Stimulated activated naive CD8-positive, alpha-beta T cell treated with anti-CD3 and anti-CD28 coated beads, Interleukin-15, Interleukin-2, amounts not matched to agents 100 ng/mL and 50 ng/mL, for 24 hours (primary cell): Measurements from ENCODE around the gene COL18A1.

Source experiments
- H3K27ac Mint-ChIP-seq: one replicate; pipeline ENCODE4 v1.8.0; 2021; ENCODE audit warnings: mild to moderate bottlenecking, mixed read lengths
- H3K27me3 Mint-ChIP-seq: one replicate; pipeline ENCODE4 v1.8.0; 2021; ENCODE audit warnings: mixed read lengths
- H3K36me3 Mint-ChIP-seq: one replicate; pipeline ENCODE4 v1.8.0; 2021; ENCODE audit warnings: low read depth, mixed read lengths
- H3K4me1 Mint-ChIP-seq: one replicate; pipeline ENCODE4 v1.8.0; 2021; ENCODE audit warnings: low read depth, mixed read lengths
- H3K4me3 Mint-ChIP-seq: one replicate; pipeline ENCODE4 v1.8.0; 2021; ENCODE audit warnings: mild to moderate bottlenecking, mixed read lengths
- H3K9me3 Mint-ChIP-seq: one replicate; pipeline ENCODE4 v1.8.0; 2021; ENCODE audit warnings: mixed read lengths

Gene COL18A1

DNA sequence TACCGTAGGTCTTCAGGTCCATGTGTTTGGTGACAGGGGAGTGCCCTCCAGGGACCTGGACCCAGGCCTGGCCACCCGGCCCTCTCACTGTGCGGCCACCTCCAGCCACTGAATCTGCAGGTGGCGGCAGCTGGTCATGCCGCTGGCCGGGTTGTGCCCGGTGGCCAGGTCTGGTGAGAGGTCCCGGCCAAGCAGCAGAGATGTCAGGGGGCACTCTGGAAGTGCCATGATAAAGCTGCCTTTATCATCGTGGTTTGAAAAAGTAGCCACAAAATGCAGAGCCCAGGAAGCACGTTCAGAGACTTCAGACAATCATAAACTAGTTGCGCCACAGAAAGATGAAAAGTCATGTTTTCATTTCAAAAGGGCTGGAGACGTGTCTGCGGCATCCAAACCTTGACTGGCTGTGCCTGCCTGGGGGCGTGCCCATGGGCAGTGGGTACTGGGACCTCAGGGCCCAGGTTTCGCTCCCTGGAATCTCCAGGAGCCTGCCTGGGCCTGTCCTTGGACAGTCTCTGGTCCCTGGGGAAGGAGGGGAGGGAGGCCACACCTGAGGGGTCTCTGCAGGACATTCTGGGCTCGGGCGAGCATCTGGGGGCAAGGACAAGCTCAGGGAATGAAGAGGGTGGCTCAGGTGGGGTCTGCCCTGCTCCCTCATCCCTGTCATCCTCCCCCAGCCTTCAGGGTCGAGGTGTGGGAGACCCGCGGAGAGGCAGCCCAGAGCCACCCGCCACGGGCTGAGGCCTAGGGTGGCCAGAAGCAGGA lies 44.9 kb downstream of the COL18A1 start:
- Mint-ChIP-seq H3K27ac (no peak overlapping the region), H3K9me3 (peaks cover 9% of the 10 kb centered on the region), H3K27me3 (peaks cover 23% of the 10 kb centered on the region), H3K4me1 (peaks cover 8% of the 10 kb centered on the region), H3K36me3 (no peaks in the 10 kb centered on the region), H3K4me3 (no peak overlapping the region)

DNA sequence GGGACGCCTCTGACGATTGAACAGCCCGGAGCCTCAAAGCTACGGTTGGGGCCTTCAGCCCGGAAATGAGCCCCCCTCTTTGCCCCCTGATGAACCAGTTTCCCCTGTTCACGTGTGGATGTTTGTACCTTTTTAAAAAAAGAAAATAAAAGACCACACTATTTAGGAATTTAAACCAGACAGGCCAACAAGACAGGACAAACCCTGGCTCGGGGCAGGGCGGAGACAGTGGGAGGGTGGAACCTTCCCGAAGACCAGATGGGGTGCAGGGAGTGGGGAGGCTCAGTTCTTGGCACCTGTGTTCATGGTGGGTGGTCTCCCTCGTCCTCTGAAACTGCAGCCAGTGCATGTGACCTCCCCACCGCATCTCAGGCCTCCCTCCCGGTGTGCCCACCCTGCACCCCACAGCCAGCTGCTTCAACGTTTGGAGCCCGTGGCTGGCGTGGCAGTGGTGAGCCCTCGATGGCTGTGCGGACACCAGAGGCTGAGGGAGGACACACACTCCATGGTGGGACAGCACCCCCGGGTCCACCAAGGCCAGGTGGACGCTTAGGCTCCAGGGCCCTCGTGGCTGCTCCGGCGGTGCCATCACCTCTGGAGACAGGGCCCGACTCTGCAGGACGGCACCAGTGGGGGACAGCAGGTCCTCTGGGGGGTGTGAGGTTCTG lies 45.6 kb downstream of the COL18A1 start:
- H3K27ac Mint-ChIP-seq, result no peak overlapping the region
- H3K36me3 Mint-ChIP-seq, result no peaks in the 10 kb centered on the region
- no peak overlapping the region for H3K4me3 Mint-ChIP-seq
- peaks cover 16% of the 10 kb centered on the region for H3K27me3 Mint-ChIP-seq
- peaks cover 9% of the 10 kb centered on the region for H3K9me3 Mint-ChIP-seq
- H3K4me1 Mint-ChIP-seq, result peaks cover 2% of the 10 kb centered on the region

DNA sequence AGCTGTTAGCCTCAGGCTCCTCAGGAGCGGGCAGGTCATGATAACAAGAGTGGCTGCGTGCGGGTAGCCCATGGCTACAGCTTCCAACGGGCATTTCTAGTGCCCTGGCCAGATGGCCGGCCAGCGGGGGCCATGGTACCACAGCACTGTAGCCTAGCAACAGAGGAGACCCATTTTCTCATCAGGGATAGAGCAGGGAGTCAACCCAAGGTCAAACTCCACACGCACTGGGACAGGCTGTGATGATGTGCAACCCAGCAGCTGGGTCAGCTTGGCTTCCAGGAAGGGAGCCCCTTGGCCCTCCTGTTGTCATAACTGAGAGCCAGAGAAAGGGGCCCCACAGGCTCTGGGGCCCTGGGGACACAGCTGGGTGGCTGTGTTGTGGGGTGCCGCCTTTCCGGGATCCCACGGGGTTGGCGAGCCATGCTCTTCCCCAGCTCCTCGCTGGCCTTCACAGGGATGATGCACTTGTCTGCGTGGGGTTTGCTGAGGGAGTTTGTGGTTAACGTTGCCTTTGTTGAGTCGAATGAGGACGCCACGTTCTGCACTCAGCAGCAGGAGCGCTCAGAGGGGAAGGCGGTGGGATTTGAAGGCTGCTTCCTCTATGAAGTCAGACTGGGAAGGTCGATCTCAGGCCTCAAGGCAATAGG lies 46.3 kb downstream of the COL18A1 start:
- Mint-ChIP-seq H3K27ac (no peak overlapping the region), H3K4me1 (no peaks in the 10 kb centered on the region), H3K27me3 (peaks cover 11% of the 10 kb centered on the region), H3K36me3 (no peaks in the 10 kb centered on the region), H3K9me3 (peaks cover 7% of the 10 kb centered on the region), H3K4me3 (no peak overlapping the region)

DNA sequence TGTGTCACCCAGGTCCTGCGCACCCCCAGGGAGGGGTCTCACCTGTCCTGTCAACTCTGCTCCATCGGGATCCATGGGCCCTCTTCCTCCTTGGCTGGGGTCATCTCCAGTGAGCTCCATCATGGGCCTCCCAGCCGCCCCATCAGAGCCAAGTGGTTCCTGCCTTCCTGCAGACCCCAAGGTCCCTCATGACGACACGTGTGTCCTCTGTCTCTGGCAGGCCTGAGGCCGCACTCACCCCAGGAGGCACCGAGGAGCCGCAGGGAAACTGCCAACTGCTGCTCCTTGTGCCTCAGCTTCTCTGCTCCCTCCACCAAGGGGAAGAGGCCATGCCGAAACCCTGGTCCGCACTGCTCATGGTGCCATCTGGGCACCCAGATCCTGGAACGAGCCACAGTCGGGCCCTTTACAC lies 46.8 kb downstream of the COL18A1 start:
- H3K27ac Mint-ChIP-seq, result no peak overlapping the region
- no peak overlapping the region for H3K4me3 Mint-ChIP-seq
- no peaks in the 10 kb centered on the region for H3K36me3 Mint-ChIP-seq
- peaks cover 6% of the 10 kb centered on the region for H3K9me3 Mint-ChIP-seq
- no peaks in the 10 kb centered on the region for H3K4me1 Mint-ChIP-seq
- peaks cover 9% of the 10 kb centered on the region for H3K27me3 Mint-ChIP-seq

DNA sequence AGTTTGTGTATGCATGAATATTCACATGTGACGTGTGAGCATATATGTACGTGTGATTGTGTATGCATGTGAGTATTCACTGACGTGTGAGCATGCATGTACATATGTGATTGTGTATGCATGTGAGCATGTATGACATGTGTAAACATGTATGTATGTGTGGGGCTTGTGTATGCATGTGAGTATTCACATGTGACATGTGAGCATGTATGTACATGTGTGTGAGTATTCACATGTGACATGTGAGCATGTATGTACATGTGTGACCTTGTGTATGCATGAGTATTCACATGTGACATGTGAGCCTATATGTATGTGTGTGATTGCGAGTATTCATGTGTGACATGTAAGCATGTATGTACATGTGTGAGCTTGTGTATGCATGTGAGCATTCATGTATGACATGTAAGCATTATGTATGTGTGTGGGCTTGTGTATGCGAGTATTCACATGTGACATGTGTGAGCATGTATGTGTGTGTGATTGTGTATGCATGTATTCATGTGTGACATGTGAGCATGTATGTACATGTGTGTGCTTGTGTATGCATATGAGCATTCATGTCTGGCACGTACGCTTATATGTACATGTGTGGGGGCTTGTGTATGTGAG lies 47.8 kb downstream of the COL18A1 start:
- Mint-ChIP-seq H3K4me1 (no peaks in the 10 kb centered on the region), H3K36me3 (no peaks in the 10 kb centered on the region), H3K9me3 (peaks cover 6% of the 10 kb centered on the region), H3K4me3 (no peak overlapping the region), H3K27me3 (peaks cover 5% of the 10 kb centered on the region), H3K27ac (no peak overlapping the region)

DNA sequence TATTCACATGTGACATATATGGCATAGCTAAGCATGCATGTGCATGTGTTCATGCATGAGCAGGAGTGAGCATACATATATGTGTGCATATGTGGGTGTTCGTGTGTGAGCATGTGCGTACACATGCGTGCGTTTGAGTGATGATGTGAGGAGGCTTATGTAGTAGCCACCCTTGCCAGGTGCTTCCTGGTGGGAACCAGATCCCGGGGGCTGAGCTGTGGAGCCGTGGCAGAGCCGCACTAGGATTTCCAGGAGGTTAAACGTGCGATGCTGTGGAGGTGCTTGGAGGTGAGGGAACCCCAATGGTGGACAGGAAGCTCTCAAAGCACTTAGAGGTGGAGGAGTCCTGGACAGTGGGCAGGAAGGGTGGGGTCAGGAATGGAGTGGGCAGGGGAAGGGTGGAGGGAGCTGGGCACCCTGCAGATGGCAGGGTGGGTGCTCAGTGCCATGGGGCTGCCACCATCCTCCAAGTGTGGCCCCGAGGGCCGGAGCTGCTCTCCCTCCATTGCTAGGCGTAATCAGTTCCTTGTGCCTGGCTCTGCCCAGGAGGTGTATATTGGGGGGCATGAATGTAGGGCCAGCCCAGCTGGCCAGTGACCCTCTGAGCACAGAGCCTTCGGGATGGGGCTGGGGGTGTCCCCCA lies 48.5 kb downstream of the COL18A1 start:
- Mint-ChIP-seq H3K4me1 (no peaks in the 10 kb centered on the region), H3K4me3 (no peak overlapping the region), H3K27me3 (no peaks in the 10 kb centered on the region), H3K36me3 (no peaks in the 10 kb centered on the region), H3K9me3 (peaks cover 6% of the 10 kb centered on the region), H3K27ac (no peak overlapping the region)

DNA sequence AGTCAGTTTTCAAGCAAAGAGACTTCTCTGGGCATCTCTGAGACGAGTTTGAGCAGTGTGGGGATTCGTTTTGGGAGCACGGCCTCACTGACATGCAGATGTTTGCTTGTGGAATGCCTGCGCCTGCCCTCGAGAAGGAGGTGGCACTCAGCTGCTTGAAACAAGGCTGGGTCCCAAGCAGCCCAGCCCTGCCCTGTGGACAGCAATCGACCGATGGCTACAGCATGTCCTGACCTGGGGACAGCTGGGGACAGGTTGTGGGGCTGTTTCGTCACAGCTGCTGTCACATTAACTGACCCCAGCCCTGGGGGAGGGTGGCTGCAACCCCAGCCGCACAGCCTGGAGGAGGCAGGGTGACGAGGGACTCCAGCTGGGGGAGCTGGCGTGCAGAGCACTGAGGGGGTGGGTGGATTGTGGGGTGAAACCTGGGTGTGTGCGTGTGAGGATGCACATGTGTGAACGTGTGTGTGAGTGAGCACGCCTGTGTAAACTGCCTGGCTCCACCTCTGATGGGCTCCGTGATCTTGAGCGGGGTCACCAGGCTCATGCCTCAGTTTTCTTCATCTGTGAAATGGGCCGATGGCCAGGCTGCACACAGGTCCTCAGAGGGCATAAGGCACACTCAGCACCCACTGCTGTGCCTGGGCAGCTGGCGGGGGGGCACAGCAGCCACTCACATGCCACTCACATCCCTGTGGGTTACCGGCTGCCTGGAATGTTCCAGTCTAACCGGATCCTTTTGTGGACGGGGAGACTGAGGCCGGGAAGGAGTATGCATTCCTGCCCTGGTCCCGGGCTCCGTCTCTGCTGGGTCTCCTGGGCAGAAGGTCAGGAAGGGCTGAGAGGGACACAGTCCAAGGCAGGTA lies 49.3 kb downstream of the COL18A1 start:
- H3K27me3 Mint-ChIP-seq, result no peaks in the 10 kb centered on the region
- no peaks in the 10 kb centered on the region for H3K36me3 Mint-ChIP-seq
- no peak overlapping the region for H3K4me3 Mint-ChIP-seq
- no peak overlapping the region for H3K27ac Mint-ChIP-seq
- peaks cover 6% of the 10 kb centered on the region for H3K9me3 Mint-ChIP-seq
- H3K4me1 Mint-ChIP-seq, result no peaks in the 10 kb centered on the region

DNA sequence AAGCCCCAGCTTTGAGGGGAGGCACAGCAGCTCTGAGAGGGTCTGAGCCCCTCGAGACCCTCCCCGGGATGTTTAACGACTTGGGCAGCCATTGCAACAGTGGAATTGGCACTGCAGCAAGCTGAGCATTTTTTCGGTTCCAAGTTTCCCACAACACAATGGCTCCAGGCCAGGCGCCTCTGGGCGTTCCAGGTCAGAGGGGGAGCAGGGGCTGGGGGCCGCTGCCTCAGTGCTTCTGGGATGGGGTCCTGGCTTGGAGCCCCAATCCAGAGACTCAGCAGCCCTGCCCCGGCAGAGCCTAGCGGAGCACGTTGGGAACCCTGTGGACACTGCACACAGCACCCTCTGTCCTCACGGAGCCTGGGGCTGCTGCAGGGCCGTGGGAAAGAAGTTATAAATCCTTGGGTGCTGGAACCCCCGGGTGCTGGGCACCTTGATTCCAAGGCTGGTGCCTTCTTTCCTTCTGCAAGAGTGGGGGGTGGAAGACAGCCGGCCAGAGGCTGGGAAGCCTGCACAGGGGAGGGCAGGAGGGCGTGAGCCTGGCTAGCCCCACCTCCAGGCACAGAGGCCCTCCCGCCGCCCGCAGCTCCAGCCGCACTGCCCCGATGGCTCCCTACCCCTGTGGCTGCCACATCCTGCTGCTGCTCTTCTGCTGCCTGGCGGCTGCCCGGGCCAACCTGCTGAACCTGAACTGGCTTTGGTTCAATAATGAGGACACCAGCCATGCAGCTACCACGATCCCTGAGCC lies 50.1 kb downstream of the COL18A1 start:
- Mint-ChIP-seq H3K4me3 (no peak overlapping the region), H3K27me3 (no peaks in the 10 kb centered on the region), H3K9me3 (peaks cover 6% of the 10 kb centered on the region), H3K27ac (no peak overlapping the region), H3K36me3 (no peaks in the 10 kb centered on the region), H3K4me1 (no peaks in the 10 kb centered on the region)

DNA sequence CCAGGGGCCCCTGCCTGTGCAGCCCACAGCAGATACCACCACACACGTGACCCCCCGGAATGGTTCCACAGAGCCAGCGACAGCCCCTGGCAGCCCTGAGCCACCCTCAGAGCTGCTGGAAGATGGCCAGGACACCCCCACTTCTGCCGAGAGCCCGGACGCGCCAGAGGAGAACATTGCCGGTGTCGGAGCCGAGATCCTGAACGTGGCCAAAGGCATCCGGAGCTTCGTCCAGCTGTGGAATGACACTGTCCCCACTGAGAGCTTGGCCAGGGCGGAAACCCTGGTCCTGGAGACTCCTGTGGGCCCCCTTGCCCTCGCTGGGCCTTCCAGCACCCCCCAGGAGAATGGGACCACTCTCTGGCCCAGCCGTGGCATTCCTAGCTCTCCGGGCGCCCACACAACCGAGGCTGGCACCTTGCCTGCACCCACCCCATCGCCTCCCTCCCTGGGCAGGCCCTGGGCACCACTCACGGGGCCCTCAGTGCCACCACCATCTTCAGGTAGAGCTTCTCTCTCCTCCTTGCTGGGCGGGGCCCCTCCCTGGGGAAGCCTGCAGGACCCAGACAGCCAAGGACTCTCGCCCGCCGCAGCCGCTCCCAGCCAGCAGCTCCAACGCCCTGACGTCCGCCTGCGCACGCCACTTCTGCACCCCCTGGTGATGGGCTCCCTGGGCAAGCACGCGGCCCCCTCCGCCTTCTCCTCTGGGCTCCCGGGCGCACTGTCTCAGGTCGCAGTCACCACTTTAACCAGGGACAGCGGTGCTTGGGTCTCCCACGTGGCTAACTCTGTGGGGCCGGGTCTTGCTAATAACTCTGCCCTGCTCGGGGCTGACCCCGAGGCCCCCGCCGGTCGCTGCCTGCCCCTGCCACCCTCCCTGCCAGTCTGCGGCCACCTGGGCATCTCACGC lies 51.0 kb downstream of the COL18A1 start:
- no peak overlapping the region for H3K27ac Mint-ChIP-seq
- H3K9me3 Mint-ChIP-seq, result peaks cover 6% of the 10 kb centered on the region
- H3K27me3 Mint-ChIP-seq, result no peaks in the 10 kb centered on the region
- H3K36me3 Mint-ChIP-seq, result no peaks in the 10 kb centered on the region
- no peak overlapping the region for H3K4me3 Mint-ChIP-seq
- H3K4me1 Mint-ChIP-seq, result no peaks in the 10 kb centered on the region

DNA sequence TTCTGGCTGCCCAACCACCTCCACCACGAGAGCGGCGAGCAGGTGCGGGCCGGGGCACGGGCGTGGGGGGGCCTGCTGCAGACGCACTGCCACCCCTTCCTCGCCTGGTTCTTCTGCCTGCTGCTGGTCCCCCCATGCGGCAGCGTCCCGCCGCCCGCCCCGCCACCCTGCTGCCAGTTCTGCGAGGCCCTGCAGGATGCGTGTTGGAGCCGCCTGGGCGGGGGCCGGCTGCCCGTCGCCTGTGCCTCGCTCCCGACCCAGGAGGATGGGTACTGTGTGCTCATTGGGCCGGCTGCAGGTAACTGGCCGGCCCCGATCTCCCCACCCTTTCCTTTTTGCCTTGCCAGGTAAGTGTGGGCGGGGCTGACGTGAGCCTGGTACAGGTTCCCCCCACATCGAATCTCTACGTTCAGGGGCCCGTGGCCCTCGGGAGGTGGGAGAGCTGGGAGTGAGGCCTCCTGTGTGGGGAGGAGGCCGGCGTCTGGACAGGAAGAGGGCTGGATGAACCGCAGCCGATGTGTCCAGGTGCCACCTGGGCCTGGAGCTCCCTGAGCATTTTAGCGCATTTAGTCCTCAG lies 51.7 kb downstream of the COL18A1 start:
- Mint-ChIP-seq H3K36me3 (no peaks in the 10 kb centered on the region), H3K27ac (no peak overlapping the region), H3K9me3 (peaks cover 6% of the 10 kb centered on the region), H3K4me1 (no peaks in the 10 kb centered on the region), H3K4me3 (no peak overlapping the region), H3K27me3 (no peaks in the 10 kb centered on the region)

DNA sequence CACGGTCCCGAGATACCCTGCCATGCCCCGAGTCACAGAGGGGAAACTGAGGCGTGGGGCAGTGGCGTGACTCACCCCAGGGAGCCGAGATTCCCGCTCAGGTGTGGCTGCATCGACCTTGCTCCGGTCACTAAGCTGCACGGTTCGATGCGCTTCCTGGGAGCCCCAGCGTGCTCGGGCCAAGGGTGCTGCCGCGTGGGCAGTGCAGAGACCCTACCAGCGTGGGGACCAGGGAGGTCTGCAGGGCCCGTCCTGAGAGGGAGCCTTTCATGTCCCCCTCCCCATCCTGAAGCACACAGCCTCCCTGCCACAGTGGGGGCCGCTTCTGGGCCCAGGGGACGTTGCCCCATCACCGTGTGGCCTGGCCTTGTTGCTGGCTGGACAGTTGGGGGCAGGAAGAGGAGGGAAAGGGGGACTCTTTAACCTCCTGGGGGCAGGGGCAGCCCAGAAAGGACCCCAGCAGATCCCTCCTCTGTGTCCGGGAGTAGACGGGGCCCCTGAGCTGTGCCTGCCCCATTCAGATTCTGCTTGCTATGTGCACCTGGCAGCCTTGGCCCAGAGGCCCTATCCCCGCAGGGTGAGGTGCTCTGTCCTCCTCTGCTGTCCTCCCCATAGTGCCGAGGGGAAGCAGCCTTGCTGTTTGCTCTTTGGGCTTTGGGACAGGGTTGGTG lies 52.3 kb downstream of the COL18A1 start:
- H3K27ac Mint-ChIP-seq, result no peak overlapping the region
- H3K27me3 Mint-ChIP-seq, result no peaks in the 10 kb centered on the region
- peaks cover 8% of the 10 kb centered on the region for H3K9me3 Mint-ChIP-seq
- no peaks in the 10 kb centered on the region for H3K36me3 Mint-ChIP-seq
- no peak overlapping the region for H3K4me3 Mint-ChIP-seq
- H3K4me1 Mint-ChIP-seq, result no peaks in the 10 kb centered on the region

DNA sequence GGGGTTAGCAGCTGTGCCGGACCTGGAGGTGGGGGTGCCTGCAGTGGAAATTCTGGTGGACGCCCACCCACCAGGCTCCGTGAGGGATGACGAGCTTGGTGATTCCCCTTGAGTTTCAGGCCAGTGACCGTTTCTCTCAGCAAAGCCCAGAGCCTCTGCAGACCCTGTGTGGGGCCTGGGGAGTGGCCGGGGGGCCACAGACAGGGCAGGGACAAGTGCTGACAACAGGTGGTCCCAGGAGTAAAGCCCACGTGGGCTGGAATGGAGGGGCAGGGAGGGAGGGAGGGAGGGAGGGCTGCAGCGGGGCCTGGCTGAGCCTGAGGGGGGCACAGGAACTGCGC lies 52.8 kb downstream of the COL18A1 start:
- Mint-ChIP-seq H3K9me3 (peaks cover 12% of the 10 kb centered on the region), H3K4me3 (no peak overlapping the region), H3K27ac (no peak overlapping the region), H3K36me3 (no peaks in the 10 kb centered on the region), H3K27me3 (no peaks in the 10 kb centered on the region), H3K4me1 (no peaks in the 10 kb centered on the region)
